Nephron (organoid): Measurements from ENCODE around the gene C15orf62.
A peak's percentile ranks its signal among the peaks of the same experiment; 100 is the strongest.

Source experiments
- H3K27ac Mint-ChIP-seq, 3 experiments: 2 replicates each; pipeline ENCODE4 v1.8.0; 2020; ENCODE audit warnings: mixed read lengths in 3 of 3, mild to moderate bottlenecking in 2 of 3, moderate library complexity in 1 of 3
- H3K27me3 Mint-ChIP-seq: 2 replicates; pipeline ENCODE4 v1.8.0; 2021; ENCODE audit warnings: low read depth, mild to moderate bottlenecking, moderate library complexity, mixed read lengths
- H3K36me3 Mint-ChIP-seq: 2 replicates; pipeline ENCODE4 v1.8.0; 2020; ENCODE audit warnings: low read depth, mixed read lengths
- H3K4me1 Mint-ChIP-seq: 2 replicates; pipeline ENCODE4 v1.8.0; 2020; ENCODE audit warnings: mixed read lengths
- H3K4me3 Mint-ChIP-seq, 3 experiments: 2 replicates each; pipeline ENCODE4 v1.8.0; 2020; ENCODE audit warnings: mild to moderate bottlenecking in 3 of 3, mixed read lengths in 3 of 3, moderate library complexity in 2 of 3
- H3K9me3 Mint-ChIP-seq: 2 replicates; pipeline ENCODE4 v1.8.0; 2020; ENCODE audit warnings: mixed read lengths
- CTCF ChIP-seq, 3 experiments: fragments of 200-600 bp; sonication (generic); IDR thresholded peaks; one replicate each; pipeline ENCODE4 v1.5.0; 2021; ENCODE audit warnings: antibody characterized with exemption in 3 of 3; ENCODE audit not compliant: unreplicated experiment in 3 of 3

C15orf62 gene

GRCh38 chr15:40796041-40796440 is 26.3 kb downstream of the C15orf62 start:
- Mint-ChIP-seq H3K27me3 (no peaks in the 10 kb centered on the region), H3K27ac (peak overlapping the region in 1 of 3 experiments; percentile 8), H3K4me3 (no peak overlapping the region), H3K4me1 (no peaks in the 10 kb centered on the region), H3K36me3 (peaks cover 33% of the 10 kb centered on the region), H3K9me3 (no peaks in the 10 kb centered on the region)
- TF ChIP-seq CTCF (IDR thresholded peaks at IDR 0.05; ENCODE audit: unreplicated experiment in 3 of 3): no peak

GRCh38 chr15:40796512-40796911 is 26.7 kb downstream of the C15orf62 start:
- Mint-ChIP-seq H3K9me3 (no peaks in the 10 kb centered on the region), H3K27ac (peak overlapping the region in 1 of 3 experiments; percentile 8), H3K36me3 (peaks cover 36% of the 10 kb centered on the region), H3K4me3 (no peak overlapping the region), H3K27me3 (no peaks in the 10 kb centered on the region), H3K4me1 (no peaks in the 10 kb centered on the region)
- no peak for TF ChIP-seq CTCF (IDR thresholded peaks at IDR 0.05; ENCODE audit: unreplicated experiment in 3 of 3)

- Mint-ChIP-seq H3K9me3 (no peaks in the 10 kb centered on the region), H3K27ac (no peak overlapping the region), H3K4me3 (no peak overlapping the region), H3K27me3 (no peaks in the 10 kb centered on the region), H3K36me3 (peaks cover 33% of the 10 kb centered on the region), H3K4me1 (peaks cover 4% of the 10 kb centered on the region)
- no peak for TF ChIP-seq CTCF (IDR thresholded peaks at IDR 0.05; ENCODE audit: unreplicated experiment in 3 of 3)
Measured at GRCh38 chr15:40799523-40799922, 29.7 kb downstream of the C15orf62 start.

- TF ChIP-seq CTCF (IDR thresholded peaks at IDR 0.05; ENCODE audit: unreplicated experiment in 3 of 3): no peak
- Mint-ChIP-seq H3K4me1 (peaks cover 16% of the 10 kb centered on the region), H3K4me3 (no peak overlapping the region), H3K36me3 (peaks cover 29% of the 10 kb centered on the region), H3K27me3 (no peaks in the 10 kb centered on the region), H3K9me3 (no peaks in the 10 kb centered on the region), H3K27ac (no peak overlapping the region)
Measured at GRCh38 chr15:40803076-40803475, 33.3 kb downstream of the C15orf62 start.

- H3K27me3 Mint-ChIP-seq: no peaks in the 10 kb centered on the region
- no peaks in the 10 kb centered on the region for H3K9me3 Mint-ChIP-seq
- H3K4me1 Mint-ChIP-seq: peaks cover 22% of the 10 kb centered on the region
- H3K36me3 Mint-ChIP-seq: peaks cover 24% of the 10 kb centered on the region
- no peak overlapping the region for H3K27ac Mint-ChIP-seq
- H3K4me3 Mint-ChIP-seq: peak overlapping the region in 1 of 3 experiments; percentile 61
- no peak for TF ChIP-seq CTCF (IDR thresholded peaks at IDR 0.05; ENCODE audit: unreplicated experiment in 3 of 3)
Measured at GRCh38 chr15:40803688-40804087, 33.9 kb downstream of the C15orf62 start.

GRCh38 chr15:40806672-40807027 is 36.9 kb downstream of the C15orf62 start:
- Mint-ChIP-seq H3K27ac (peak overlapping the region; percentile 95 to 97 (median 97)), H3K9me3 (no peaks in the 10 kb centered on the region), H3K36me3 (peaks cover 11% of the 10 kb centered on the region), H3K27me3 (no peaks in the 10 kb centered on the region), H3K4me3 (peak overlapping the region; percentile 92 to 97 (median 95)), H3K4me1 (peaks cover 25% of the 10 kb centered on the region)
- TF ChIP-seq CTCF (IDR thresholded peaks at IDR 0.05; ENCODE audit: unreplicated experiment in 3 of 3): no peak
